K562 (cell line): ENCODE results near the gene KRTAP10-9.
"Not testable (repeated sequence)": the region's sequence is repeated elsewhere in the genome, so short reads cannot be mapped to it uniquely, and the experiment has no call there.

Experiments used
- CTCF ChIP-seq, 3 experiments: IDR thresholded peaks in 2 of 3; conservative IDR thresholded peaks in 1 of 3; 2 replicates each; pipeline ENCODE4 v1.5.1; 2011 to 2012; ENCODE audit warnings: low read length in 3 of 3, mild to moderate bottlenecking in 3 of 3, control low read depth in 2 of 3, improper control_type of control experiment in 1 of 3, inconsistent platforms in 1 of 3, low read depth in 1 of 3, mixed read lengths in 1 of 3, moderate library complexity in 1 of 3; ENCODE audit not compliant: insufficient read depth in 2 of 3
- E2F8 ChIP-seq: fragments of 450-650 bp; IDR thresholded peaks from 2 replicates; pipeline ENCODE4 v1.7.1; 2018; ENCODE audit warnings: mild to moderate bottlenecking, low read depth; ENCODE audit not compliant: partially characterized antibody
- EZH2 ChIP-seq: IDR thresholded peaks from 2 replicates; pipeline ENCODE4 v1.6.1; 2012; ENCODE audit warnings: low read depth, mild to moderate bottlenecking, inconsistent platforms, low read length, borderline replicate concordance
- KAT7 ChIP-seq: sonication (generic); formaldehyde crosslinking; IDR thresholded peaks from 2 replicates; pipeline ENCODE4 v1.8.0; 2022; ENCODE audit warnings: missing genetic modification reagents, mild to moderate bottlenecking, borderline replicate concordance
- TRIM28 ChIP-seq: fragments of 450-650 bp; IDR thresholded peaks from 2 replicates; pipeline ENCODE4 v1.6.1; 2017

GRCh38 chr21:44627831-44628233 is 939 bp downstream of the KRTAP10-9 start:
- not testable (repeated sequence) for TF ChIP-seq E2F8; KAT7; CTCF (IDR thresholded peaks at IDR 0.05 in 2 of 3, conservative IDR thresholded peaks at IDR 0.05 in 1 of 3; ENCODE audit: insufficient read depth in 2 of 3, low read depth in 1 of 3, low read length in 3 of 3); EZH2; TRIM28
